HG03571 (cell line): Measurements from ENCODE around the gene ATG5.

Experiments used
- ATAC-seq: cut with Tn5 transposase; IDR thresholded peaks from one replicate; pipeline ENCODE4 v1.9.1; 2021; ENCODE audit not compliant: unreplicated experiment

Gene ATG5

GRCh38 chr6:106325336-106326178 lies at the start of gene ATG5:
TSS of gene ATG5 (minus strand) at chr6:106325760. CDS start at chr6:106316208, 9,552 bp downstream.
- ATAC-seq, result peak; percentile 93

GRCh38 chr6:106373502-106374239 lies 48.1 kb upstream of the ATG5 start:
- ATAC-seq, result no peak

GRCh38 chr6:106372838-106373501 lies 47.4 kb upstream of the ATG5 start:
- no peak for ATAC-seq

- no peak for ATAC-seq
Observed at GRCh38 chr6:106370639-106371038, 45.1 kb upstream of the ATG5 start.

- ATAC-seq, result no peak
Observed at GRCh38 chr6:106369739-106370138, 44.2 kb upstream of the ATG5 start.

GRCh38 chr6:106363401-106364138 lies 38.0 kb upstream of the ATG5 start:
- no peak for ATAC-seq

GRCh38 chr6:106360989-106361430 lies 35.5 kb upstream of the ATG5 start:
- ATAC-seq, result no peak

- ATAC-seq, result no peak
Observed at GRCh38 chr6:106360410-106360988, 34.9 kb upstream of the ATG5 start, which contains the start of gene CRYBG1. TSS of gene CRYBG1 (plus strand) at chr6:106360717. CDS start at chr6:106360909, 192 bp downstream.

GRCh38 chr6:106359959-106360409 lies 34.4 kb upstream of the ATG5 start:
- no peak for ATAC-seq

GRCh38 chr6:106356378-106356777 lies 30.8 kb upstream of the ATG5 start:
- no peak for ATAC-seq

GRCh38 chr6:106347219-106347618 lies 21.7 kb upstream of the ATG5 start:
- no peak for ATAC-seq

- no peak for ATAC-seq
Observed at GRCh38 chr6:106339334-106340029, 13.9 kb upstream of the ATG5 start.

- ATAC-seq, result no peak
Observed at GRCh38 chr6:106334646-106335448, 9.3 kb upstream of the ATG5 start.

GRCh38 chr6:106324726-106325335 lies 729 bp downstream of the ATG5 start:
- no peak for ATAC-seq

- no peak for ATAC-seq
Observed at GRCh38 chr6:106321940-106322339, 3.6 kb downstream of the ATG5 start.

- ATAC-seq, result no peak
Observed at GRCh38 chr6:106318851-106319250, 6.7 kb downstream of the ATG5 start.

GRCh38 chr6:106318061-106318460 lies 7.5 kb downstream of the ATG5 start:
- ATAC-seq, result no peak

GRCh38 chr6:106316375-106316766 lies 9.2 kb downstream of the ATG5 start:
- no peak for ATAC-seq
